Activated CD4-positive, alpha-beta T cell treated with anti-CD3 and anti-CD28 coated beads for 4 hours (primary cell): ENCODE results near the gene SNAI3.
A peak's percentile ranks its signal among the peaks of the same experiment; 100 is the strongest.

Experiments
- DNase-seq, 2 donors: peaks; one replicate each; pipeline ENCODE4 v3.0.0-alpha.2; 2020

The SNAI3 gene

DNA sequence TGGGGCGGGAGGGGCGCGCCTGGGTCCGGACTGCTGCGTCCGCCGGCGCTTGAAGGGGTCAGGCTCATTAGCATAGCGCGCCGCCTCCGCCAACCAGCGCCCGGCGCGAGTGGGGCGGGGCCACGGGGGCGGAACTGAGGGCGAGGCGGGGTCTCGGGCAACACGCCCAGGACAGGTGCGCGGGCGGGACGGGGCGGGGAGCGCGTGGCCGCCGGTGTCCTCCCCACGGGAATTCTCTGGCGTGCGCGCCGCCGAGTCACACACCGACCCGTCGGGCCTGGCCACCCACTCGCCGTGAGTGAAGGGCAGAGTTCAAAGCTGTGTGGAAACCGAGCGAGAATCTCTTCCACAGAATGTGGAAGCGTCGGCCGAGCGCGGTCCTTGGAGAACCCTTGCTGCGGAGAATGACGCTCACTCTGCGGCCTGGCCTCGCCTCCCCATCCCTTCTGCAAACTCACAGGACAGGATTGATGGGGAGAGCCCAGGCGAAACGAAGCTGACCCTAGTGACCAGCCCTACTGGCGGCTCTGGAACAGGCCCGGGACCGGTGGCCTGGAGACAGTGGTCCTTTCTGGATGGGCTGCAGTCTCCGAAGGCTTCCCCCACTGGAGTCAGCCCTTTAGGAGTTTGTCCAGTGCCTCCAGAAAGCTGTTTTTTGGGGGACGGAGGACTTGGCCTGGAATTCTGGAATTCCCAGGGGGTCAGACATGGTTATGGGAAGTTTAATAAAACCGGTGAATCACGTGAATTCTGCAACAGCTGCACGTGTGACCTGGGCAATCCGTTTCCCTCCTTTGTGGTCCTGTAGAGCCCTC is at the start of gene SNAI3:
SNAI3 (minus strand) TSS at position 69 of the 815 bp plus-strand sequence. CDS start 101 bp downstream, outside the sequence.
- peak; percentile 85 to 86 for DNase-seq

DNA sequence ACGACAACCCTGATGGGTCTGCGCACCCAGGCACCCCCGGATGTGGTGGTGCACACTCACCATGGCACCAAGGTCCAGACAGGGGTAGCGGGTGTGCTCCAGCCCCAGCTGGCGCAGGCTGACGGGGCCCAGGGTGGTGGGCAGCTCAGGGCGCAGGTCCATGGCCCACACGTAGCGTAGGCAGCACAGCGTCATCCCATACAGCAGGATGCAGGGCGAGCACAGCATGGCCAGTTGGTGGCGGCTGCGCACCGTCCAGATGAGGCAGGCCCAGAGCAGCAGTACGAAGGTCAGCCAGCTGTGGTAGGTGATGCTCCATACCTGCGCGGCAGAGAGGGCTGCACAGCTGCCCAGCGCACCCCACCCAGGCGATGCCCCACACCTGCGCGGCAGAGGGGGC is 49.8 kb upstream of the SNAI3 start:
- no peak for DNase-seq

DNA sequence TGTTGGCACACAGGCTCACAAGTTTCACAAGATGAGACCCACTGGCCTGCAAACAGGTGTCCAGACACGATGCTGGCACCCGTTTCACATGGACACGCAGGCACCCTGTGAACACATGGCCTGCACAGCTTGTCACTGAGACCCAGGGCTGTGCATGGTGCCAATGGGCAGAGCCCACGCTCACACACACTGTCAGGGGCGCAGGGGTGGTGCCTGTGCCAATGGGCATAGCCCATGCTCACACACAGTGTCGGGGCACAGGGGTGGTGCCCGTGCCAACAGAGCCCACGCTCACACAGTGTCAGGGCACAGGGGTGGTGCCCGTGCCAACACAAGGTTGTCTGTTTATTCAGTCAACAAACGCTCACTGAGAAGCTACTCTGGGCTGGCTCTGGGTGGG is 49.3 kb upstream of the SNAI3 start:
- no peak for DNase-seq

DNA sequence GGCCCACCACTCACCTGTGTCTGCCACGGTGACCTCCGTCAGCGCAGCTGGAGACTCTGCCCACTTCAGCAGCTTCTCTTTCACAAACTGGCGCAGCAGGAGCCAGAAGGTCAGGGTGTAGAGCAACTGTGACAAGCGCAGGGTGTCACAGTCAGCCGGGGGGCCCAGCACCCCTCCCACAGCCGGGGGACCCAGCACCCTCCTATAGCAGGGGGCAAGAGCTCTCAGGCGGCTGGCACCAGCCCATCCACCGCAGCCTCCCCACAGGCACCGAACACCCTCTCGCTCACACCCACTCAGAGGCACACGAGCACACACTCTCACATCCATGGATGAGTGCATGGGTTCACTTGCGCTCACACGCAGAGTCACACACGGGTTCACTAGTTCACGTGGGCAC is 48.8 kb upstream of the SNAI3 start:
- no peak for DNase-seq

DNA sequence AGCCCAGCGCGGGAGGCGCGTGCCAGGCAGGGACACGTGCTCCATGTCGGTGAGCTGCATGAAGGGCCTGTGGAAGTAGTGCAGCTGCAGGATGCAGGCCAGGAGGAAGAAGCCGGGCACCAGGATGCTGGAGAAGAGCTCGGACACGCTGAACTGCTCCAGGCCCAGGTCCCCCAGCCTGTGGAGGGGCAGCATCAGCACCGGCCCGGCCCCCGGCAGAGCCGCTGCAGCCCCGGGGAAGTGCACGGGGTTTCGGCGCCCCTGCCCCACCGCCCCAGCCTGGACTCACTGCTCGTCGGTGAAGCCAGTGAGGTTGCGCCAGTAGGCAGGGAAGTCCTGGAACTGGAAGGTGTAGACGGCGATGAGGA is 48.0 kb upstream of the SNAI3 start:
- no peak for DNase-seq

DNA sequence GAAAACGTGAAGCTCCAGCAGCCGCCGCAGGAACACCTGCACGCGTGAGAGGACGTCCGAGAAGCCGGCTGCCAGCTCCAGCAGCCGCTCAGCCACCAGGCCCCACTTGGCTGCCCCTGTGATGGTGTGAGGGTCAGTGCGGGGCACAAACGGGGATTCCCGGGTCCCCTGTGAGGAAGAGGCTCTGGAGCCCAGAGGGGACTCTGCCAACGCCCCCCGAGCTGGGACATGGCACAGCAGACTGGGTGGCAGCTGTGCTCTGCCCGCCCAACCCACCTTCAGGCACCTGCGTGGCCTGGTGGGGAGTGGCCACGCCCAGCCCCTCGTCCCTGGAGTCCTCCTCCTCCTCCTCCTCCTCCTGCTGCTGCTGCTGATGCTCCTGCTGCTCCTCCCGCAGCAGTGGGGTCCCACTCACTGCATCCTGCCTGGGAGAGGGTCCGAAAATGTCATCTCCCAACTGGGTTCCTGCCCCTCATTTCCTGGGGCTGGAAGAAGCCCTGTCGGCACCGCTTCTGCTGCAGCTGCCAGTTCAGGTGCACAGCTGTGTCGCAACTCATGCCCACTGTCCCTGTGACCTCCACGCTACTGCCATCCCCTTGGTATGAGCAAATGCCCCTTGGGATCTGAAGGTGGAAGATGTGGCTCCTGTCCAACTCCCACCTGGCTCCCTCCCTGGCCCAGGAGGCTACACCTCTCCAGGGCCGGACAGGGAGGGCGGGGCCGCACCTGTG is 47.5 kb upstream of the SNAI3 start:
- DNase-seq: no peak

DNA sequence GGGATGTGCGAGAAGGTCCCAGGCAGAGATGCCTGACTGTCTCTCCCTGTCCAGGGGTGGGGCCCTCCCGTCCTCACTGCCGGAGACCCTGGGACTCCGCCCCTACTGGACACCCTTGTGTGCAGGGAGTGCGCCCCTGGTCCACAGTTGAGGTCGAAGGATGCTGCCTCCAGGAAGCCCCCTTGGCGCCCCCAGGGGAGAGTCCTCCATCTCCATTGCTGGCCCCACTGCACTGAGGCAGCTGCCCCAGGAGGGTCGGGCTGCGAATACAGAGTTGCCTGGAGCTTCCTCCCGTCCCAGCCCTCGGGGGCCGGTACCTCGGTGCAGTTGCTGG is 46.6 kb upstream of the SNAI3 start:
- no peak for DNase-seq

DNA sequence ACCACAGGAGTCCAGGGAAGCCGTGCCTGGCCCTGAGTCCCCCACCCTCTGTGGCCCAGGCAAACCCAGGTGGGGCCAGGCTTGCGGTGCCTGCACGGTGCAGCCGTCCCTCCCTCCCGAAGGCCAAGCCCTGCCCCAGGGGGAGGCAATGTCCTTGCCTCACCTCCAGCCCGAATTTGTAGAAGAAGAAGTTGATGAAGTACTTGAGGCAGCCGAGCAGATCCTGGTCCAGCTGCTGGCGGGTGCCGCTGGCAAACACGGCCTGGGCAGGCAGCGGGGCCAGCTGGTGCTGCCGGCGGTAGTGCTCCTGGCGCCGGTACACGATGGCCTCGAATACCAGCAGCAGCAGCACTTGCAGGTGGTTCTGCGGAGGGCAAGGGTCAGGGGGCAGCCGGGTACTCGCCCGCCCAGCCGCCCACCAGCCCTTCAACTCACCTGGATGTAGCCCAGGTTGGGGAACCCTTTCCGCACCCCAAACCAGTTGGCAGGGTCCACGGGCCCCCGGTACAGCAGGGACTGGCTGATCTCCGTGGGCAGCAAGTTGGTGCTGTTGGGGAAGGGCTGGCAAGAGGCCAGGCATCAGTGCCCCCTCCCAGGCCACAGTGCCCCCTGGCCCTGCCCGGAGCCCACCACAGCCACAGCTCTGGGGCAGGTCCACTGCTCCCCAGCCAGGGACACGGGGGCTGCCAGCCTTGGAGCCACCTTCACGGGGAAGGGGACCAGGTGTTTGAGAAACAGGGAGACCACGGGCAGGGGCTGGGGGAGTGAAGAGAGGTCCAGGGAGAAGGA is 46.1 kb upstream of the SNAI3 start:
- no peak for DNase-seq

DNA sequence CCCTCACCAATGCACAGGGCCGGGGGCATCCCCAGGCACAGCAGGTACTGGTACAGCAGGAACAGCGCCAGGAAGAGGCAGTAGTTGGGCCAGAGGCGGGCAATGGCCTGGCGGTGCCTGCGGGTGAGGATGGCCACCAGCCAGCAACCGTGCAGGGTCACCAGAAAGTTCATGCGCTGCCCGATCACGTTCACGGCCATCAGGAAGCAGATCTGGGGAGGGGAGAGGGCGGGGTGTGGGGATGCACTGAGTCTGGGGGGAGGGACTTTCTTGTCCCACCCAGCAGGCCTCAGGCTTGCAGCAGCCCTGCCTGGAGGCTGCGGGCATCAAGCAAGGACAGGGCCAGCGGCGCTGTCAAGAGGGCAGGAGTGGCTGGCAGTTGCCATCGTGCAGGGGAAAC is 45.4 kb upstream of the SNAI3 start:
- DNase-seq: no peak

DNA sequence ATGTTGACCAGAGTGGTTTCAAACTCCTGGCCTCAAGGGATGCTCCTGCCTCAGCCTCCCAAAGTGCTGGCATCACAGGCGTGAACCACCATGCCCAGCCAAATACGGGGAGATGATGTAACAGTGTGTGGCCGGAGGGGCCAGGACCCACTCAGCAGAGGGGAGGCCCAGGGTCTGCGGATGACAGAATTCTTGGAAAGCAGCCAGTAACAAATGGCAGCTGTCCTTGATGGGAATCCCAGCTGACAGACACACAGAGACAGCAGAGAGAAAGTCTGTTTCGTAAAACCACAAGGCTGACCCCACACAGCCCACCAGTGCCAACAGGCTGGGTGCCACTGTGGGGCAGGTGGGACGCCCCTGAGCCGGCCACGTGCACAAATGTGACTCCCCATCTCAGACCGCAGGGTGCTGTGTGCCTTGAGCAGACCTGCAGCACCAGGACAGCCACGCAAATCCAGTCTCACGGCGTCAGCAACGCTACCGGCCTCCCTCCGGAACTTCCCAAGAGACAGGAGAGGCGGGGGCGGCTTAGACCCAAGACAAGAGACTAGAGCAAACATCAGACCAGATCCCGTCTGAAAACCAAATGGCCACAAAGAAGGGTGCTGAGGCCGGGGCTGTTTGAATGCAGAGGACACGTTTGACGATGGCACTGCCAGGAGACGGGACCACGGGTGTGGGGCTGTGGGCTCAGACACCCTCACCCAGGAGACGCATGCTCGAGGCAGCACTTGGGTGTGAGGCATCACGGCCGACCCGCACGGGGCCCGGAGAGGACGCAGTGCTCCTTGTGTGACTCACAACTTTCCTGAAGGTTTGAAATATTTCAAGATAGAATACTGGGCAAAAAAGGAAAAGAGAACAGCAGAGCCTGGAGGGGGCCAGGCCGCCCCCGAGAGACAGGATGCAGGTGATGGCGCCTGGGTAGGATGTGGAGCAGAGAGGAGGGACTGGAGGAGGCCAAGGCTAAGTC is 44.6 kb upstream of the SNAI3 start:
- no peak for DNase-seq

DNA sequence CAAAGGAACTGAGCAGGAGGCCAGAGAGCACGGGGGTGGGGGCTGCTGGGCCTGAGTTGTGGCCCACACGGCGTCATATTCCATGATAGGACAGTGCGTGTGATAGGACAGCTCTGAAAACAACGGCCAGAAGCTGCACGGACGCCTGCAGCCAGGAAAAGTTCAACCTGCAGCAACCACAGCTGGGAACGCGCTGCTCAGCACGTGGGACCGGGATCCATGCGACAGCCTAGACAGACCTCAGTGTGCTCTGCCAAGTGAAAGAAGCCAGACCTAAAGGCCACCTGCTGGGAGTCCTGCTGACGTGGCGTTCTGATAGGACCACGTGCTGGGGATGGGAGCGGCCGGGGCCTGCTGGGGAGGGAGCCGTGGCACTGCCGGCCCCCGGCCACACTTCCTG is 41.6 kb upstream of the SNAI3 start:
- DNase-seq: no peak

DNA sequence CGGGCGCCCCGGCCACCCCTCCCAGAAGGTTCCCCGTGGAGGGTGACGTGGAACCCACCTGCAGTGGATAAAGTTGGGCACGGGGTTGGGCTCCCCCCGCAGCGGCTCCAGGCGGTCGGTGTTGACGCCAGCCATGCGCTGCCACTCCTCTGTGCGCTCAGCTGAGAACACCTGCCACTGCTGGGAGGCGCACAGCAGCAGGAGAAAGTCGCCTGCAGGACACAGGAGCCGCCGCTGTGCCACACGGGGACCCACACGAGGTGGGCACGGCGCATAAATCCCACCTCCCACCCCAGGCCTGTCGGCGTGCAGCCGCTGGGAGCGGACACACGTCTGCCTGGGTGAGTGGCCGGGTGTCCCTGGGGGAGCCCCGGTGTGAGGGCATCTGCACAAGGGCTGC is 40.7 kb upstream of the SNAI3 start:
- DNase-seq: no peak

DNA sequence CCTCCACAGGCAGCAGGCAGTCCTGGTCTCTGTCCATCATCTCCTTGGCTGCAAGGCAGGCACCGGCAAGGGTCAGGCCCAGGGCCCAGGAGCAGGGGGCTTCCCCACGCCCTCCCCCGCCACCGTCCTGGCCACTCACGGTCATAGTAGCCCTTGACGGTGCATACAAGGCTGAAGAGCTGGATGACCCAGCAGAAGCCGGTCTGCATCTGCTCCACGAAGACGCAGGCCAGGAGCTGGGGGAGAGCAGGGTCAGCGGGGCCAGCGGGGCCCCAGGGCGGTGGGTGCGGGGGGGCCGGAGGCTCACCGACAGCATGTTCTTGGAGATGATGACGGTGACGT is 40.1 kb upstream of the SNAI3 start:
- DNase-seq: no peak

DNA sequence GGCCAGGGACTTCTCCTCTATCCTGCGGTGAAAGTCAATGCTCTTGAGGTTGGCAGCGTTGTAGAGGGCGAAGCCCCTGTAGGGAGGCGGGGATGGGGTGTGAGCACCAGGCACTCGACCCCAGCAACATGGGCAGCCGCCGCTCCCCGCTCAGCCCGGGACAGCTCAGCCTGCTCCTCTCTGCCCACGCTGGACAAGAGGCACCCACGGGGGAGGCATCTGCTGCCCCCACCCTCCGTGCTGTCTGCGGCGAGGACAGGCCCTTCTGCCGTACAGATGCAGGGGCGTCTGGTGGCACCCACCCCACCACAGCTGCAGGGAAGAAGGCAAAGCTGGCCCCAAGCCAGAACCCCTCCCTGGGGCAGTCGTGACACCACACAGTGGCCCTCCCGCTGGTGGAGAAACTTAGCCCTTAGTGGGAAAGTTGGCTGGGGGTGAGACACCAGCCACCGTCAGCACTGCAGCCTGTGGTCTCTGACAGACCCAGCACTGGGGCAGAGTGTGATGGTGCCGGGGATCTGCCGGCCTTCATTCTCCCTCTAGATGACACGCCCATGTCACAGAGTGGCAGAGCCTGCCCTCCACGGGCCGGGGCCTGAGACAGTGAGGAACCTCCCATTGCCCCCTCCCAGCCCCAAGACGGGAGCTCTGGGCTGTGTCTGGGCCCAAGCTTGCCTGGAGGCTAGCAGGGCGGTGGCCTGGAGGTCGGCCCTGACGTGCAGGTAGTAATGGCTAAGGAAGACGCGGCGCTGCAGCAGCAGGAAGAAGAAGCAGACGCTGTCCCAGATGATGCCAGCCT is 39.5 kb upstream of the SNAI3 start:
- no peak for DNase-seq

DNA sequence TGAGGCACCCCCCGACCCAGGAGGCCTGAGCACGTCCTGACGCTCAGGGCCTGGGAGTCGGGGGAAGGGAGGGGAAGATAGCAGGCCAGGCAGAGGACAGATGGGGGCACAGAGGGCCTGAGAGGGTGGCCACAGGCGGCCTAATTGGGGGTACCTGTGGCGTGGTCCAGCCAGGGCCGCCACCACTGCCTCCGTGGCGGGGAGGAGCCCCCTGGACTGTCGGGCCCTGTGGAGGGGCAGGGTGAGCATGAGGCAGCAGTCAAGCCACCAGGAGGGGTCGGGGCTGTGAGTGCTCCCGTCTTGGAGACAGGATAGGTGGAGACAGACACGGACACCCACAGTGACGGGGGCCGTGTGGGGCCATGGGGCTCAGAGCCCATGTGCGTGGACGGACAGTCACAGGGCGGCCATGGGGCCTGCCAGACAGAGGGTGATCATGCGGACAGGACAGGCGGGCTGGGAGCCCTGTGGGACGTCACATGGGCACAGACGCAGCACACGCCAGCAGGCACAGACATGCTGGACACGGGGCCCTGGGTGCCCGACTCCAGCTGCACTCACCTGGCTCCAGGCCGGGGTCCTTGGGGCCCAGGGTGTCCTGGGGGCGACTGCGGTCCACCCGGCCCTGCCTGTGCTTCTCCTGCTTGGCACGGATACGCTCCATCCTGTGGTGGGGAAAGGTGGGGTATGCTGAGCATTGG is 38.7 kb upstream of the SNAI3 start:
- DNase-seq: no peak

DNA sequence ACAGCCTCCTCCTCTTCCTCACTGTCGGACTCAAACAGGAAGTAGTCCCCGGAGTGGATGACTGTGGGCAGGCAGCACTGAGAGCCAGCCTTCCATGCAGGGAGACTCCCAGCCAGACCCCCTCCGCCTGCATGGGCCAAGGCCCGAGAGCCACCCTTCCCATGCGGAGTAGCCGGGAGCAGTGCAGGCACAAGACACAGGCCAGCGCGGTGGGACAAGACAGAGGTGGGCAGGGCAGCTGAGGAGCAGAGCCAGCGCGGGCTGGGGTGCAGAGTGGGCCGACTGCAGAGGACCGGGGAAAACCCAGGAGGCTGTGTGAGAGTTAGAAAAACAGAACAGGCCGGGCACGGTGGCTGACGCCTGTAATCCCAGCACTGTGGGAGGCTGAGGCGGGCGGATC is 37.6 kb upstream of the SNAI3 start:
- no peak for DNase-seq

DNA sequence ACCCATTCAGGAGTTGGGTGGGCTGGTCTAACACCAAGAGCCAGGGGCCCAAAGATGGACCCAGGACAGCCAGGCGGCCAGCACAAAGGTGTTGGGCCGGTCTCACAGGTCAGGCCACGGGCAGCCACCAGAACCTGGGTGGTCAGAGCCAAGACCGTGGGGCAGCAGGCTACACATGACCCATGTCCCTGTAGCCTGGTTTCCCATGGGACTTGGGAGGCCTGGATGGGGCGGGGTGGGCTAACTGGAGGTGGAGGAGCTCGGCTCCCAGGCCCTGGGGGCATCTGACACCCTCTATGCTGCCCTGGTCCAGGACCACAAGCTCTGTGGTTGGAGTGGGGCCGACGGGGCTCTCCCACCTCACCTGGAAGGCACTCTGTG is 37.2 kb upstream of the SNAI3 start:
- DNase-seq: no peak

DNA sequence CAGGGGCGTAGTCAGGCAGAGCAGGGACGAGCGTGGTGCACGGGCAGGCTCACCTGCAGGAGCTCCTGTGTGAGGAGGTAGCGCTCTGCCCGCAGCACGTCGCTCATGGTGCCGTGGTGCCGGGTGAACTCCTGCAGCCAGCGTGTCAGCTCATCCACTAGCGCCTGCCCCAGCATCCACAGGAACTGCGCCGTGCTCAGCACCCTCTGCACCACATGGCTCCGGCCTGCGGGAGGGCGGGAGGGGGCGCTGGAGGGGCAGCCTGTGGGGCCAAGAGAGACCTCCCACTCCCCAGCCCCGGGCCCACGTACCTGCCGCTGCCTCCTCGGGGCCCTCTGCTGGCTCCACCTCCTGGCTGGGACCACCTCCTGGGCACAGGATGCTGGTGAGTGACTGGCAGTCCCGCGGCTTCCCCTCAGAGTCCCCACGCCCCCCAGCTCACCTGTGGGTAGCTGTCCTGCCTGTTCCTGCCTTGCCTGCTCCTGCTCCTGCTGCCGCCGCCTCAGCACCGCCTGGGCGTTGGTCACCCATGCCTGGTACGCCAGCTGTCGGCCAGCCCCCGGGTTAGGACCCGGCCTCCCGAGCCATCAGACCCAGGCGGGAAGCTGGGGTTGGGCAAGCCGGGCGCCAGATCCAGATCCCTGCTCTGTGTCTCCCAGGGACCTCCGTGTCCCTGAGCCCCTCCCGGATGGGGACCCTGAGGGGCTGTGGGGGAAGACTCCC is 36.6 kb upstream of the SNAI3 start:
- no peak for DNase-seq

DNA sequence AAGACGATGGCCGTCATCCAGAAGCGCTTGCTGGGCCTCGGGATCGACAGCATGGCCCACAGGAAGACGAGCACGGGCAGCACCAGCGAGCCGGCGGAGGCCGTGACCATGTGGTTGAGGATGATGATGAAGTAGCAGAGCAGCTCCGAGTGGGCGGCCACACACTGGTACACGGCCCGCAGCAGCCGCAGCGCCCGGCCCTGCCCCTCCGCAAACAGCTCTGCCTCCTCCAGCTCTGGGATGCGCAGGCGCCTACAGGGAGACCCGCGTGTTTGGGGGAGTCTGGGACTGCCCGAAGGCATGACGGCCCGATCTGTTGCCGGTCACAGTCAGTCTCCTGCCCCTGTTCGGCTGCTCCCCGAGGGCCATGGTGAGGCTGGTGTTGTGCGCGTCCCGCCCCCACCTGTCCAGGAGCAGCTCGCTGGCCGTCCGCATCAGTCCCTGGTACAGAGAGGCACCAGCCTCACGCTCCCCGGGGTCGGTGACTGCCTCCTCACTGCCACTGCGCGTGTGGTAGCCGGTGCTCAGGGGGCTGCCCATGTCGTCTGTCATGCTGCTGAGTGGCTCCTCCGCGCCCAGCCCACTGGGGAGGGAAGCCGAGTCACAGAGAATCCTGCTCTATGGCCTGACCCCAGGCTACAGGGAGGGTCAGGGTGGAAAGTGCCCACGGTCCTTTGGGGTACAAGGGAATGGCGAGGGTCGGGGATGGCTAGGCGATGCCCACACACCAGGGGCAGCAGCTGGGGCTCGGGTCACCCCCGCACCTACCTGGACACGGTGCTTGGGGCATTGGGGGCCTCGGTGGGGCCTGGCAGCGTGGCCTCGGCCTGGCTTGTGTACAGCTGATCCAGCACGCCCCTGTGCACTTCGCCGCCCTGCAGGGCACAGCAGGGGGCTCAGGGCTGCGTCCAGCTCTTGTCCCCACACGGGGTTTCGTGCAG is 35.8 kb upstream of the SNAI3 start:
- no peak for DNase-seq
